GM18867 (cell line): ENCODE data around the gene OTP.
"Not testable (repeated sequence)": the region's sequence is repeated elsewhere in the genome, so short reads cannot be mapped to it uniquely, and the experiment has no call there.

Source experiments
- ATAC-seq: cut with Tn5 transposase; IDR thresholded peaks from one replicate; pipeline ENCODE4 v1.9.1; 2021; ENCODE audit warnings: mild to moderate bottlenecking, moderate library complexity; ENCODE audit not compliant: unreplicated experiment

Gene OTP

DNA sequence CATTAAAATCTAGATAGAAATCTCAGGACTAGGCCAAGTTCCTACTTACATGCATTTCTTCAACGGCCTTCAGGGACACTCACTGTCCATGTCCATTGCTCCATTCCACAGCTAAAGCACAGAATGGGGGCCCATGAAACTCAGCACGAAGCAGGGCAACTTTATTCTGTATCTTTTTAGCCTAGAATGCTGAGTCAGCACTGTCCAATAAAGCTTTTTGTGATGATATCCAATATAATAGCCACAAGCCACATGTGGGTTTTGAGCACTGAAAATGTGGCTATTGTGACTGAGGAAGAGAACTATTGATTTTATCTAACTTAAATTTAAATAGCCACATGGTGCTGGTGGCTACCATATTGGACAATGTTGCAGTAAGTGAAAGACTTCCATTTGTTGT, 21.6 kb downstream of the OTP start:
- no peak for ATAC-seq

DNA sequence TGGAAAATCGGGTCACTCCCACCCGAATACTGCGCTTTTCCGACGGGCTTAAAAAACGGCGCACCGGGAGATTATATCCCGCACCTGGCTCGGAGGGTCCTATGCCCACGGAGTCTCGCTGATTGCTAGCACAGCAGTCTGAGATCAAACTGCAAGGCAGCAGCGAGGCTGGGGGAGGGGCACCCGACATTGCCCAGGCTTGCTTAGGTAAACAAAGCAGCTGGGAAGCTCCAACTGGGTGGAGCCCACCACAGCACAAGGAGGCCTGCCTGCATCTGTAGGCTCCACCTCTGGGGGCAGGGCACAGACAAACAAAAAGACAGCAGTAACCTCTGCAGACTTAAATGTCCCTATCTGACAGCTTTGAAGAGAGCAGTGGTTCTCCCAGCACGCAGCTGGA, 29.6 kb downstream of the OTP start:
- not testable (repeated sequence) for ATAC-seq

DNA sequence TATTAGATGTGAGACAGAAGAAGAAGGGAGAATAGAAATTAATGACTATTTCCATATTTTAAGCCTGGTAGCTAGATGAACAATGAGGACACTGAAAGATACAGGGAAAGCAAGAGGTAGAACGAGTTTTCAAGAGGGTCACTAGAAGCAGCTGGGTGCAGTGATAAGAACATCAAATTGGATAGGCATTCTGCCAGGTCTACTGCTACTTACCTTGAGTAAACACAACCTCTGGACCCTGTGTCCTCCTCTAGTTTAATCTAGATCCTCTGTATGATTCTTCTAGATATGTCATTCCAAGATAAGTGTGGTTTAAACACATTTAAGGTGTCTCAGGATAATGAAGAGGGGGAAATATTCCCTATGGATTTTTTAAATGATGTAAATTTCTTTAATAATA, 31.2 kb downstream of the OTP start:
- no peak for ATAC-seq

DNA sequence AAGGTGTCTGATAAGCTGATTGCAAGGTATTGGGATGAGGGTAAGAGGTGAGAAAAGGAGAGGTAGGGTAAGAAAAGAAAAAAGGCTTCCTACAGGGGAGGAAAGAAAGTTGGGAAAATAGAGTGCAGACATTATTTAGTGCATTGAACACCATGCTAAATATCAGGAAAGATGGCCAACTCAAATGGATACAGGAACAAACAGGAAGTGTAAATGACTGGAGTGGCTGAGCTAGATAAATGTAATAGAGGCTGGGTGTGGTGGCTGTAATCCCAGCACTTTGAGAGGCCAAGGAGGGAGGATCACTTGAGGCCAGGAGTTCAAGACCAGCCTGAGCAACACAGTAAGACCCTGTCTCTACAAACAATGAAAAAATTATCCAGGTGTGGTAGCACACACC, 32.2 kb downstream of the OTP start:
- ATAC-seq: no peak

DNA sequence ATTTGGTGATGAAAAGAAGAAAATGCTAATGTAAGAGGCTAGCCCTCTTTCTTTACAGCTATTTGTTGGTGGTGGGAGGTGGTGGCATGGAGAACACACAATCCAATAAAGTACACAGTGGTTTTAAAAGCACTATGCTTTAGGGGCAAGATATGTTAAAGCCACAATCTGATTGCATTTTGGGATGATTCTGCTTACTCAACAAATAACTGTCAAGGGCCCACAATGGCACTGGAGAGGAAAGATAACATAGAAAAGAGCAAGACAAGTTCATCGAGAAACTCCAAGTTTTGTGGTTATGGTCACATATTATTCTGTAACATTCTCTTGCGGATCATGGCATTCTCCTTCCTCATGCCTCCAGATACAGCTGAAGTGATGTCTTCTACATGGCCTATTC, 38.8 kb downstream of the OTP start:
- no peak for ATAC-seq

DNA sequence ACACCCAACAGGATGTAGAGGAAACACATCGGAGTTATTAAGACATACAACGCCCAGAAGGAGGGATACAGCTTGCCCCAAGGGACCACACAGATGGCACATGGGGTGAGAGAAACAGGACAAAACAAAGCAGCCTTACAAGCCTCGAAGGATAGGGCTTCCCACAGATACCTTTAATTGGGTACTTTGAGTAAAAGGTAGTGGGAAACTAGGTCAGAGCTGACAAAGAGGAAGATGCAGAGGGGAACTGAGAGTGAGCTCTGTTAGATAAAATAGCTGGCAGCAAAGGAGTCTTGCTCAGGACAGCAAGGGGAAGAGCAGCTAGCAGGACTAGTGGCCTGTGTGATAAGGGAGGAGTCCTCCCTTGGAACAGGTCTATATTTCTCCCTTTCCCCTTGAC, 48.2 kb downstream of the OTP start:
- peak; percentile 51 for ATAC-seq

GRCh38 chr5:77588175-77588574, 50.3 kb downstream of the OTP start:
- no peak for ATAC-seq

DNA sequence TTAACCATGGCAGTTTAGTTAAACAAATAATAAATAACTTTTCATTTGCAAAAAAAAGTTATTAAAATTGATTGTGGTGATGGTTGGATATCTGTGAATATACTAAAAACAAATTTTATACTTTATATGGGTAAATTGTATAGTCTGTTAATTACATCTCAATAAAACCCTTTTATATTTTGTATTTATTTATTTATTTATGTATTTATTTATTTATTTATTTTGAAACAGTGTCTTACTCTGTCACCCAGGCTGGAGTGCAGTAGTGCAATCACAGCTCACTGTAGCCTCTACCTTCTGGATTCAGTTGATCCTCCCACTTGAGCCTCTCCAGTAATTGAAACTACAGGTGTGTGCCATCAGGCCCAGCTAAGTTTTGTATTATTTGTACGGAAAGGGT, 52.4 kb downstream of the OTP start:
- no peak for ATAC-seq

GRCh38 chr5:77582143-77582542, 56.4 kb downstream of the OTP start:
- not testable (repeated sequence) for ATAC-seq
